Stimulated activated CD4-positive, alpha-beta T cell treated with anti-CD3 and anti-CD28 coated beads, Interleukin-1b, Interleukin-23, amount 100 ng/mL, for 48 hours (primary cell): ENCODE results near the gene HAVCR1.
A peak's percentile ranks its signal among the peaks of the same experiment; 100 is the strongest.
"Not testable (repeated sequence)": the region's sequence is repeated elsewhere in the genome, so short reads cannot be mapped to it uniquely, and the experiment has no call there.

ENCODE experiments used
- DNase-seq: peaks from one replicate; pipeline ENCODE4 v3.0.0-alpha.2; 2020

HAVCR1 gene

GRCh38 chr5:157059093-157059539 lies at the start of gene HAVCR1:
Gene HAVCR1 (minus strand): TSS chr5:157059116. CDS start chr5:157057943, 1,173 bp downstream.
- DNase-seq = no peak

- DNase-seq = no peak
Observed at GRCh38 chr5:157107508-157107907, 48.6 kb upstream of the HAVCR1 start.

- DNase-seq = peak; percentile 38
Observed at GRCh38 chr5:157106630-157107461, 47.9 kb upstream of the HAVCR1 start.

GRCh38 chr5:157100140-157100679 lies 41.3 kb upstream of the HAVCR1 start:
- peak; percentile 47 for DNase-seq

- no peak for DNase-seq
Observed at GRCh38 chr5:157088342-157088990, 29.6 kb upstream of the HAVCR1 start.

GRCh38 chr5:157086751-157087359 lies 27.9 kb upstream of the HAVCR1 start:
- DNase-seq = no peak

- no peak for DNase-seq
Observed at GRCh38 chr5:157085930-157086329, 27.0 kb upstream of the HAVCR1 start.

- no peak for DNase-seq
Observed at GRCh38 chr5:157080286-157080685, 21.4 kb upstream of the HAVCR1 start.

GRCh38 chr5:157076558-157076957 lies 17.6 kb upstream of the HAVCR1 start:
- no peak for DNase-seq

GRCh38 chr5:157072508-157072907 lies 13.6 kb upstream of the HAVCR1 start:
- peak; percentile 17 for DNase-seq

- DNase-seq = no peak
Observed at GRCh38 chr5:157069949-157070348, 11.0 kb upstream of the HAVCR1 start.

- DNase-seq = no peak
Observed at GRCh38 chr5:157068785-157069184, 9.9 kb upstream of the HAVCR1 start.

- no peak for DNase-seq
Observed at GRCh38 chr5:157068339-157068738, 9.4 kb upstream of the HAVCR1 start.

GRCh38 chr5:157067005-157067404 lies 8.1 kb upstream of the HAVCR1 start:
- DNase-seq = no peak

GRCh38 chr5:157066080-157066479 lies 7.2 kb upstream of the HAVCR1 start:
- no peak for DNase-seq

- DNase-seq = no peak
Observed at GRCh38 chr5:157063776-157064430, 5.0 kb upstream of the HAVCR1 start.

GRCh38 chr5:157059891-157060290 lies 975 bp upstream of the HAVCR1 start:
- DNase-seq = no peak

- DNase-seq = no peak
Observed at GRCh38 chr5:157057459-157058370, 1.2 kb downstream of the HAVCR1 start.

- not testable (repeated sequence) for DNase-seq
Observed at GRCh38 chr5:157056848-157057247, 2.1 kb downstream of the HAVCR1 start.

GRCh38 chr5:157051604-157052245 lies 7.2 kb downstream of the HAVCR1 start:
- no peak for DNase-seq

GRCh38 chr5:157050050-157050449 lies 8.9 kb downstream of the HAVCR1 start:
- DNase-seq = no peak
